H1 (cell line): ENCODE results near the gene MDC1. TPM values are rescaled to one million over a fixed set of nuclear protein-coding genes. Genes with fewer than 3 reads are reported as not detected.

Source experiments
- CTCF ChIA-PET: fragments of 300-600 bp; sonication (Branson Sonifier 250); formaldehyde crosslinking; loops from one replicate; lab custom pipeline; 2021; ENCODE audit not compliant: partially characterized antibody; lab: Charles Lee
- POLR2A ChIA-PET: fragments of 300-600 bp; sonication (Branson Sonifier 250); formaldehyde crosslinking; loops from one replicate; lab custom pipeline; 2021; ENCODE audit warnings: inconsistent platforms; ENCODE audit not compliant: partially characterized antibody; lab: Charles Lee
- DNase-seq, 2 experiments: peaks; one replicate each; pipeline versions ENCODE4 v3.0.0 to v3.0.0-alpha.2; 2010 to 2022; ENCODE audit warnings: low spot score in 2 of 2, low read depth in 1 of 2, mixed read lengths in 1 of 2
- FAIRE-seq: peaks from 2 replicates; lab custom pipeline; 2011; peaks lifted over from hg19 to GRCh38; lab: Jason Lieb, UNC
- H2AFZ ChIP-seq: 2 replicates; pipeline ENCODE4 v1.8.1; 2012; ENCODE audit warnings: low read length, inconsistent platforms
- H2AK5ac ChIP-seq: 2 replicates; pipeline ENCODE4 v1.6.1; 2013; ENCODE audit warnings: low read depth, low read length
- H2BK120ac ChIP-seq: replicated peaks from 2 replicates; pipeline ENCODE3; 2013; ENCODE audit warnings: low read depth, low read length, inconsistent platforms
- H2BK12ac ChIP-seq: 2 replicates; pipeline ENCODE4 v1.6.1; 2013; ENCODE audit warnings: low read depth, low read length
- H2BK15ac ChIP-seq: 2 replicates; pipeline ENCODE4 v1.6.1; 2013; ENCODE audit warnings: low read length
- H2BK20ac ChIP-seq: 2 replicates; pipeline ENCODE4 v1.6.1; 2013; ENCODE audit warnings: low read length
- H2BK5ac ChIP-seq: 2 replicates; pipeline ENCODE4 v1.6.1; 2013; ENCODE audit warnings: low read depth, low read length
- H3K14ac ChIP-seq: 2 replicates; pipeline ENCODE4 v1.6.1; 2013; ENCODE audit warnings: inconsistent platforms; ENCODE audit not compliant: insufficient read length
- H3K18ac ChIP-seq: 2 replicates; pipeline ENCODE4 v1.6.1; 2013; ENCODE audit warnings: low read length; ENCODE audit errors: extremely low read depth
- H3K23ac ChIP-seq: 2 replicates; pipeline ENCODE4 v1.6.1; 2013; ENCODE audit warnings: inconsistent platforms; ENCODE audit not compliant: insufficient read length
- H3K23me2 ChIP-seq: 2 replicates; pipeline ENCODE4 v1.6.1; 2013; ENCODE audit warnings: low read depth, low read length
- H3K27ac ChIP-seq: 2 replicates; pipeline ENCODE4 v1.6.1; 2011; ENCODE audit warnings: low read depth, low read length, inconsistent platforms
- H3K27me3 ChIP-seq, 4 experiments: replicated peaks in 1 of 4; 1 replicate in 1 of 4; 2 replicates in 3 of 4; pipeline versions ENCODE4 v1.6.1 to v1.8.1; 2011 to 2013; ENCODE audit warnings: low read length in 3 of 4, mild to moderate bottlenecking in 3 of 4, inconsistent platforms in 2 of 4, mixed read lengths in 2 of 4, moderate library complexity in 1 of 4; ENCODE audit not compliant: control insufficient read depth in 3 of 4, insufficient read depth in 3 of 4; ENCODE audit errors: extremely low read depth in 1 of 4
- H3K36me3 ChIP-seq, 4 experiments: 2 replicates each; pipeline versions ENCODE4 v1.6.1 to v1.8.1; 2011 to 2013; ENCODE audit warnings: mild to moderate bottlenecking in 4 of 4, low read length in 3 of 4, moderate library complexity in 2 of 4, control low read depth in 1 of 4, inconsistent platforms in 1 of 4; ENCODE audit not compliant: insufficient read depth in 4 of 4, control insufficient read depth in 2 of 4
- H3K4ac ChIP-seq: replicated peaks from 2 replicates; pipeline ENCODE3; 2013; ENCODE audit warnings: low read length, low read depth, mixed read lengths, inconsistent platforms; ENCODE audit not compliant: insufficient read length
- H3K4me1 ChIP-seq, 4 experiments: replicated peaks in 1 of 4; 1 replicate in 1 of 4; 2 replicates in 3 of 4; pipeline versions ENCODE4 v1.6.1 to v1.8.1; 2011 to 2013; ENCODE audit warnings: low read length in 3 of 4, inconsistent platforms in 2 of 4, mixed read lengths in 1 of 4; ENCODE audit not compliant: insufficient read depth in 4 of 4, control insufficient read depth in 3 of 4
- H3K4me2 ChIP-seq, 2 experiments: 2 replicates each; pipeline versions ENCODE4 v1.6.1 to v1.8.1; 2011 to 2013; ENCODE audit warnings: low read depth in 2 of 2, low read length in 2 of 2, control low read depth in 1 of 2, inconsistent platforms in 1 of 2, mild to moderate bottlenecking in 1 of 2; ENCODE audit not compliant: insufficient read depth in 1 of 2
- H3K4me3 ChIP-seq, 4 experiments: fragments of 200-600, 300-600 bp in 1 of 4; sonication (generic), shearing (Covaris generic), sonication (Bioruptor Twin) in 1 of 4; 2 replicates each; pipeline versions ENCODE4 v1.5.1 to v1.8.1; 2011 to 2016; ENCODE audit warnings: low read length in 4 of 4, low read depth in 3 of 4, control low read depth in 2 of 4, inconsistent platforms in 2 of 4, mild to moderate bottlenecking in 2 of 4, mixed read lengths in 1 of 4, moderate library complexity in 1 of 4; ENCODE audit not compliant: insufficient read depth in 2 of 4; ENCODE audit errors: extremely low read depth in 1 of 4
- H3K56ac ChIP-seq: replicated peaks from 2 replicates; pipeline ENCODE3; 2013; ENCODE audit warnings: low read depth, mild to moderate bottlenecking, mixed read lengths, low read length, inconsistent platforms; ENCODE audit not compliant: insufficient read length
- H3K79me1 ChIP-seq: 2 replicates; pipeline ENCODE4 v1.6.1; 2013; ENCODE audit warnings: low read depth, low read length, control low read depth
- H3K79me2 ChIP-seq, 2 experiments: 2 replicates each; pipeline versions ENCODE4 v1.6.1 to v1.8.1; 2012 to 2013; ENCODE audit warnings: low read length in 2 of 2, mild to moderate bottlenecking in 2 of 2, inconsistent platforms in 1 of 2; ENCODE audit not compliant: insufficient read depth in 2 of 2, control insufficient read depth in 1 of 2
- H3K9ac ChIP-seq, 4 experiments: replicated peaks in 1 of 4; 1 replicate in 1 of 4; 2 replicates in 3 of 4; pipeline versions ENCODE4 v1.6.1 to v1.8.1; 2011 to 2013; ENCODE audit warnings: low read depth in 3 of 4, low read length in 3 of 4, control low read depth in 2 of 4, mild to moderate bottlenecking in 2 of 4, moderate library complexity in 2 of 4, inconsistent platforms in 1 of 4; ENCODE audit errors: extremely low read depth in 1 of 4
- H3K9me3 ChIP-seq, 2 experiments: 2 replicates each; pipeline versions ENCODE4 v1.6.1 to v1.8.1; 2012 to 2013; ENCODE audit warnings: mild to moderate bottlenecking in 2 of 2, moderate library complexity in 2 of 2, control low read depth in 1 of 2, inconsistent platforms in 1 of 2, low read depth in 1 of 2, low read length in 1 of 2, mixed read lengths in 1 of 2; ENCODE audit not compliant: insufficient read depth in 2 of 2
- H4K20me1 ChIP-seq, 2 experiments: replicated peaks in 1 of 2; 2 replicates each; pipeline versions ENCODE3 to v1.8.1; 2011 to 2013; ENCODE audit warnings: inconsistent platforms in 2 of 2, low read length in 2 of 2, mild to moderate bottlenecking in 1 of 2; ENCODE audit not compliant: insufficient read depth in 2 of 2, control insufficient read depth in 1 of 2
- H4K5ac ChIP-seq: 2 replicates; pipeline ENCODE4 v1.6.1; 2013; ENCODE audit warnings: low read length, low read depth, mixed read lengths, inconsistent platforms; ENCODE audit not compliant: insufficient read length
- H4K8ac ChIP-seq: 2 replicates; pipeline ENCODE4 v1.8.0; 2013; ENCODE audit warnings: mild to moderate bottlenecking, moderate library complexity, low read length, inconsistent platforms; ENCODE audit not compliant: insufficient read depth; ENCODE audit errors: extremely low read depth
- H4K91ac ChIP-seq: replicated peaks from 2 replicates; pipeline ENCODE3; 2013; ENCODE audit warnings: low read length, mixed read lengths, inconsistent platforms; ENCODE audit not compliant: insufficient read length
- EGR1 ChIP-seq: IDR thresholded peaks from 2 replicates; pipeline ENCODE4 v1.6.1; 2011; ENCODE audit warnings: low read depth, low read length, borderline replicate concordance
- JUND ChIP-seq: IDR thresholded peaks from 2 replicates; pipeline ENCODE4 v1.6.1; 2011; ENCODE audit warnings: mild to moderate bottlenecking, improper control_type of control experiment, low read length
- TAF7 ChIP-seq: optimal IDR thresholded peaks from 2 replicates; pipeline ENCODE3; 2011; ENCODE audit warnings: low read depth, mild to moderate bottlenecking, inconsistent platforms, low read length, moderate library complexity, borderline replicate concordance
- YY1 ChIP-seq: IDR thresholded peaks from 2 replicates; pipeline ENCODE4 v1.6.1; 2011; ENCODE audit warnings: low read depth, mild to moderate bottlenecking, low read length
- WGBS, 2 experiments: shearing (Covaris generic) in 1 of 2; methylation state at CpG; one replicate each; pipeline versions ENCODE4 v1.1.6 to v1.1.7; 2013 to 2015; ENCODE audit warnings: low lambda C conversion rate in 2 of 2, mixed read lengths in 2 of 2, inconsistent platforms in 1 of 2, low coverage in 1 of 2, missing lambda C conversion rate in 1 of 2; ENCODE audit not compliant: insufficient replicate concordance in 2 of 2, insufficient coverage in 1 of 2, insufficient read length in 1 of 2; ENCODE audit errors: extremely low coverage in 1 of 2, missing lambda C conversion rate in 1 of 2; 5-methylcytosine and 5-hydroxymethylcytosine counted together
- polyA plus RNA-seq, 7 experiments: library from polyadenylated mRNA; depleted of rRNA in 3 of 7; stranded (reverse) in 5 of 7; unstranded in 2 of 7; fragments of >200 nt in 5 of 7; fragments of 200-250 nt in 2 of 7; gene quantifications; 1 replicate in 5 of 7; 2 replicates in 1 of 7; 4 replicates in 1 of 7; pipeline versions ENCODE4 v1.2.1 to v1.2.3, GENCODE V29; 2011 to 2013; ENCODE audit warnings: missing spikeins in 2 of 7, mixed read lengths in 2 of 7
- total RNA-seq: library from RNA; stranded (reverse); fragmentation: NEBNext Ultra II Directional; extraction: Animal tissue kit (Norgen Biotek cat#: 25700); gene quantifications from 2 replicates; pipeline ENCODE4 v1.2.1, GENCODE V29; 2021

MDC1 gene
- total and polyA plus RNA-seq, 2 of the 8 experiments (the other 6 are each of a cell fraction or from before 2014, with no cell fraction given), result 29.9 to 81.1 TPM

DNA sequence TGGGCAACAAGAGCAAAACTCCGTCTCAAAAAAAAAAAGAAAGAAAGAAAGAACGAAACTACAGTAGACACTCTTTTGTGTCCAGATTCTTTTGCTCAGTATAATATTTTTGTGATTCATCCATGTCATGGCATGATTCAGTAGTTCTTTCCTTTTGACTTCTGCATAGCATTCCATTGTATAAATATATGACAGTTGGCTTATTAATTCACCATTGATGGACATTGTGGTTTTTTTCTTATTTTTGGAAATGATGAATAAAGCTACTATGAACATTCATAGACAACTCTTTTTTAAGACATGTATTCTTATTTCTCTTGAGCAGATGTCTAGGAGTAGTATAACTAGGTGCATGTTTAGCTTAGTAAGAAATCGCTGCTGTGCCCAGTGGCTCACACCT lies 37.5 kb upstream of the MDC1 start:
- Histone ChIP-seq H4K8ac (no peak overlapping the region), H3K4ac (no peak overlapping the region), H2BK5ac (no peak overlapping the region), H4K20me1 (no peaks in the 10 kb centered on the region), H3K9ac (no peak overlapping the region), H4K91ac (no peak overlapping the region), H3K9me3 (no peaks in the 10 kb centered on the region), H2BK12ac (no peak overlapping the region), H3K27ac (no peak overlapping the region), H3K4me3 (no peak overlapping the region), H3K79me1 (no peaks in the 10 kb centered on the region), H4K5ac (no peak overlapping the region), H3K27me3 (no peaks in the 10 kb centered on the region; a peak in 1 of 7 replicates), H3K56ac (no peak overlapping the region), H2BK120ac (no peak overlapping the region), H3K23ac (no peak overlapping the region), H3K23me2 (no peaks in the 10 kb centered on the region), H3K79me2 (no peaks in the 10 kb centered on the region), H3K18ac (no peak overlapping the region), H3K4me1 (no peaks in the 10 kb centered on the region), H2AK5ac (no peak overlapping the region), H3K14ac (no peak overlapping the region), H2BK20ac (no peak overlapping the region), H3K4me2 (no peak overlapping the region), H2BK15ac (no peak overlapping the region), H3K36me3 (no peaks in the 10 kb centered on the region), H2AFZ (no peak overlapping the region)
- no peak for DNase-seq
- no peak for FAIRE-seq
- TF ChIP-seq JUND (no peak), TAF7 (no peak), YY1 (no peak), EGR1 (no peak)
- ChIA-PET CTCF (interaction anchor here (1.2 to 2.0 kb wide), 2 partner anchors 67 to 76 kb away, joined by 4 to 7 read pairs; no protein-coding TSS in a partner anchor), POLR2A (interaction anchor here (0.6 to 1.2 kb wide), 3 partner anchors 10 to 154 kb away, joined by 3 to 4 read pairs (median 4); partner anchors contain the start of gene IER3)
- WGBS, 2 experiments, result 95% methylated on average over 1 of the region's 3 CpGs; no CpG with 5 or more reads in 1 of the 2 experiments
